Right lobe of liver (tissue), 4 donors: Measurements from ENCODE around the gene TNNI3.
"Not testable (repeated sequence)": the region's sequence is repeated elsewhere in the genome, so short reads cannot be mapped to it uniquely, and the experiment has no call there.

Experiments
- POLR2A ChIP-seq: fragments of 450-650 bp; IDR thresholded peaks from one replicate; pipeline ENCODE4 v1.6.1; 2017; ENCODE audit warnings: antibody characterized with exemption, mild to moderate bottlenecking
- TF ChIP-seq, protein P1 (sequence below), 4 donors: fragments of 200-600 bp in 3 of 4; fragments of 450-650 bp in 1 of 4; IDR thresholded peaks; one replicate each; pipeline versions ENCODE4 v1.5.1 to v1.8.0; 2016 to 2022; ENCODE audit warnings: antibody characterized with exemption in 4 of 4, mild to moderate bottlenecking in 2 of 4
- donor health status: DM: no; HTN: no; CAD: no.
- donor health status: DM: no; HTN: no; CAD: no.
- donor health status: DM: no; HTN: yes; CAD: no.

DNA sequence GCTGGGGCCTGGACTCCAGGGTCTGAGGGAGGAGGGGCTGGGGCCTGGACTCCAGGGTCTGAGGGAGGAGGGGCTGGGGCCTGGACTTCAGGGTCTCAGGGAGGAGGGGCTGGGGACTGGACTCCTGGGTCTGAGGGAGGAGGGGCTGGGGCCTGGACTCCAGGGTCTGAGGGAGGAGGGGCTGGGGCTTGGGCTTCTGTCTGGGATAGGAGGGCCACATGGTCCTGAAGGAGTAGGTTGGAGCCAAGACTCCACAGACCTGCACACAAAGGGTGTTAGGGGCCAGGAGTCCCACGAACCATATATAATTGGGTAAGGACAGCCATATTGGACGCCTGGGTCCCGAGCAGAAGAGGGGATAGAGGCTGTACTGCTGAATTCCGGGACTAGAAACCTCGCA, 1.7 kb downstream of the TNNI3 start:
- TF ChIP-seq, protein P1, sequence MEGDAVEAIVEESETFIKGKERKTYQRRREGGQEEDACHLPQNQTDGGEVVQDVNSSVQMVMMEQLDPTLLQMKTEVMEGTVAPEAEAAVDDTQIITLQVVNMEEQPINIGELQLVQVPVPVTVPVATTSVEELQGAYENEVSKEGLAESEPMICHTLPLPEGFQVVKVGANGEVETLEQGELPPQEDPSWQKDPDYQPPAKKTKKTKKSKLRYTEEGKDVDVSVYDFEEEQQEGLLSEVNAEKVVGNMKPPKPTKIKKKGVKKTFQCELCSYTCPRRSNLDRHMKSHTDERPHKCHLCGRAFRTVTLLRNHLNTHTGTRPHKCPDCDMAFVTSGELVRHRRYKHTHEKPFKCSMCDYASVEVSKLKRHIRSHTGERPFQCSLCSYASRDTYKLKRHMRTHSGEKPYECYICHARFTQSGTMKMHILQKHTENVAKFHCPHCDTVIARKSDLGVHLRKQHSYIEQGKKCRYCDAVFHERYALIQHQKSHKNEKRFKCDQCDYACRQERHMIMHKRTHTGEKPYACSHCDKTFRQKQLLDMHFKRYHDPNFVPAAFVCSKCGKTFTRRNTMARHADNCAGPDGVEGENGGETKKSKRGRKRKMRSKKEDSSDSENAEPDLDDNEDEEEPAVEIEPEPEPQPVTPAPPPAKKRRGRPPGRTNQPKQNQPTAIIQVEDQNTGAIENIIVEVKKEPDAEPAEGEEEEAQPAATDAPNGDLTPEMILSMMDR (IDR thresholded peaks at IDR 0.05): not testable (repeated sequence)
- not testable (repeated sequence) for TF ChIP-seq POLR2A
